ENCODE data around the gene SMO.
A peak's percentile ranks its signal among the peaks of the same experiment; 100 is the strongest.
"Not testable (repeated sequence)": the region's sequence is repeated elsewhere in the genome, so short reads cannot be mapped to it uniquely, and the experiment has no call there.

Gene SMO

GRCh38 chr7:129162732-129163131 is 25.7 kb upstream of the SMO start:
- Mint-ChIP-seq H3K36me3 (peaks cover 74 to 83% of the 10 kb centered on the region in 2 donors), H3K4me3 (peak overlapping the region; percentile 57 to 64), H3K27me3 (no peaks in the 10 kb centered on the region), H3K9me3 (no peaks in the 10 kb centered on the region), H3K27ac (peak overlapping the region; percentile 85), H3K4me1 (peaks cover 68 to 89% of the 10 kb centered on the region in 2 donors)
- DNase-seq (no peak), ATAC-seq (replicated peaks) (peak; percentile 14 to 29)

GRCh38 chr7:129163875-129164544 is 24.4 kb upstream of the SMO start:
- no peak for DNase-seq
- peaks cover 75 to 85% of the 10 kb centered on the region in 2 donors for H3K36me3 Mint-ChIP-seq
- ATAC-seq (replicated peaks): no peak
- no peaks in the 10 kb centered on the region for H3K27me3 Mint-ChIP-seq
- H3K4me3 Mint-ChIP-seq: no peak overlapping the region
- H3K27ac Mint-ChIP-seq: peak overlapping the region; percentile 31
- peaks cover 72 to 89% of the 10 kb centered on the region in 2 donors for H3K4me1 Mint-ChIP-seq
- no peaks in the 10 kb centered on the region for H3K9me3 Mint-ChIP-seq

GRCh38 chr7:129166745-129167144 is 21.7 kb upstream of the SMO start:
- Mint-ChIP-seq H3K27ac (peak overlapping the region; percentile 89), H3K4me3 (no peak overlapping the region), H3K36me3 (peaks cover 56 to 82% of the 10 kb centered on the region in 2 donors), H3K27me3 (no peaks in the 10 kb centered on the region), H3K9me3 (no peaks in the 10 kb centered on the region), H3K4me1 (peaks cover 61 to 85% of the 10 kb centered on the region in 2 donors)
- ATAC-seq (replicated peaks) (peak; percentile 63 to 66), DNase-seq (peak; percentile 55)

- Mint-ChIP-seq H3K27me3 (no peaks in the 10 kb centered on the region), H3K9me3 (no peaks in the 10 kb centered on the region), H3K4me3 (peak overlapping the region; percentile 71 to 74), H3K4me1 (peaks cover 50 to 80% of the 10 kb centered on the region in 2 donors), H3K27ac (peak overlapping the region; percentile 86), H3K36me3 (peaks cover 45 to 79% of the 10 kb centered on the region in 2 donors)
- ATAC-seq (replicated peaks): no peak
- DNase-seq: no peak
Observed at GRCh38 chr7:129167817-129168216, 20.6 kb upstream of the SMO start.

GRCh38 chr7:129168231-129169021 is 20.0 kb upstream of the SMO start:
- ATAC-seq (replicated peaks) (no peak), DNase-seq (no peak)
- H3K4me1 Mint-ChIP-seq: peaks cover 46 to 74% of the 10 kb centered on the region in 2 donors
- peaks cover 39 to 77% of the 10 kb centered on the region in 2 donors for H3K36me3 Mint-ChIP-seq
- peak overlapping the region; percentile 79 to 80 for H3K4me3 Mint-ChIP-seq
- H3K27ac Mint-ChIP-seq: peak overlapping the region; percentile 86
- no peaks in the 10 kb centered on the region for H3K27me3 Mint-ChIP-seq
- no peaks in the 10 kb centered on the region for H3K9me3 Mint-ChIP-seq

GRCh38 chr7:129169171-129169671 is 19.2 kb upstream of the SMO start:
- peak; percentile 34 to 54 for ATAC-seq (replicated peaks)
- no peaks in the 10 kb centered on the region for H3K9me3 Mint-ChIP-seq
- H3K27ac Mint-ChIP-seq: peak overlapping the region; percentile 90
- H3K4me1 Mint-ChIP-seq: peaks cover 42 to 70% of the 10 kb centered on the region in 2 donors
- no peaks in the 10 kb centered on the region for H3K27me3 Mint-ChIP-seq
- H3K4me3 Mint-ChIP-seq: peak overlapping the region; percentile 79 to 80
- H3K36me3 Mint-ChIP-seq: peaks cover 35 to 71% of the 10 kb centered on the region in 2 donors
- DNase-seq: no peak

GRCh38 chr7:129169686-129170440 is 18.6 kb upstream of the SMO start:
- peak overlapping the region; percentile 90 for H3K27ac Mint-ChIP-seq
- H3K27me3 Mint-ChIP-seq: no peaks in the 10 kb centered on the region
- H3K4me3 Mint-ChIP-seq: peak overlapping the region; percentile 79 to 80
- H3K36me3 Mint-ChIP-seq: peaks cover 35 to 66% of the 10 kb centered on the region in 2 donors
- no peak for DNase-seq
- peaks cover 41 to 69% of the 10 kb centered on the region in 2 donors for H3K4me1 Mint-ChIP-seq
- H3K9me3 Mint-ChIP-seq: no peaks in the 10 kb centered on the region
- peak; percentile 77 to 78 for ATAC-seq (replicated peaks)

GRCh38 chr7:129170441-129171021 is 17.9 kb upstream of the SMO start:
- Mint-ChIP-seq H3K4me3 (no peak overlapping the region), H3K27me3 (no peaks in the 10 kb centered on the region), H3K27ac (peak overlapping the region; percentile 90), H3K9me3 (no peaks in the 10 kb centered on the region), H3K4me1 (peaks cover 37 to 62% of the 10 kb centered on the region in 2 donors), H3K36me3 (peaks cover 29 to 60% of the 10 kb centered on the region in 2 donors)
- DNase-seq: no peak
- no peak for ATAC-seq (replicated peaks)

GRCh38 chr7:129173861-129174260 is 14.6 kb upstream of the SMO start:
- Mint-ChIP-seq H3K36me3 (peaks cover 10 to 45% of the 10 kb centered on the region in 2 donors), H3K4me1 (peaks cover 13 to 31% of the 10 kb centered on the region in 2 donors)
- H3K27ac Mint-ChIP-seq; H3K4me3 Mint-ChIP-seq; H3K27me3 Mint-ChIP-seq; H3K9me3 Mint-ChIP-seq; ATAC-seq (replicated peaks); DNase-seq: not testable (repeated sequence)

- Mint-ChIP-seq H3K27ac (no peak overlapping the region), H3K36me3 (peaks cover 8 to 36% of the 10 kb centered on the region in 2 donors), H3K4me1 (peaks cover 2 to 4% of the 10 kb centered on the region in 2 donors), H3K27me3 (no peaks in the 10 kb centered on the region), H3K9me3 (no peaks in the 10 kb centered on the region), H3K4me3 (no peak overlapping the region)
- ATAC-seq (replicated peaks) (peak in 1 of 2 donors; percentile 19), DNase-seq (no peak)
Observed at GRCh38 chr7:129176916-129177710, 11.3 kb upstream of the SMO start.

GRCh38 chr7:129184981-129185670 is 3.3 kb upstream of the SMO start:
- Mint-ChIP-seq H3K27ac (peak overlapping the region; percentile 62), H3K4me1 (peaks cover 20 to 35% of the 10 kb centered on the region in 2 donors), H3K27me3 (peaks cover 14 to 16% of the 10 kb centered on the region in 2 donors), H3K36me3 (peaks cover 11 to 16% of the 10 kb centered on the region in 2 donors), H3K4me3 (no peak overlapping the region), H3K9me3 (no peaks in the 10 kb centered on the region)
- DNase-seq (no peak), ATAC-seq (replicated peaks) (no peak)

GRCh38 chr7:129186749-129187260 is 1.6 kb upstream of the SMO start:
- Mint-ChIP-seq H3K27me3 (peaks cover 16 to 25% of the 10 kb centered on the region in 2 donors), H3K4me3 (no peak overlapping the region), H3K27ac (no peak overlapping the region)

More at GRCh38 chr7:129186749-129187260, 1.6 kb upstream of the SMO start:
- peaks cover 7 to 9% of the 10 kb centered on the region in 2 donors for H3K36me3 Mint-ChIP-seq
- ATAC-seq (replicated peaks) (no peak), DNase-seq (no peak)
- peaks cover 20 to 35% of the 10 kb centered on the region in 2 donors for H3K4me1 Mint-ChIP-seq
- H3K9me3 Mint-ChIP-seq: no peaks in the 10 kb centered on the region

All from stimulated activated naive B cell treated with anti-CD40 and anti-IgM and Interleukin-4, amounts not matched to agents 10 μg/mL and 1 μg/mL and 100 μg/mL, for 72 hours (primary cell).